ENCODE measurements around the gene GRIK5.
"Not testable (repeated sequence)": the region's sequence is repeated elsewhere in the genome, so short reads cannot be mapped to it uniquely, and the experiment has no call there.

The GRIK5 gene

GRCh38 chr19:42048992-42049391, 21.0 kb downstream of the GRIK5 start:
- no peak for DNase-seq (ENCODE audit: low spot score)
- no peaks in the 10 kb centered on the region for H3K36me3 ChIP-seq (ENCODE audit: low read depth)

GRCh38 chr19:42045575-42045974, 24.4 kb downstream of the GRIK5 start:
- Histone ChIP-seq H3K36me3 (ENCODE audit: low read depth) (no peaks in the 10 kb centered on the region), H3K4me3 (ENCODE audit: severe bottlenecking) (no peak overlapping the region), H3K9me3 (ENCODE audit: severe bottlenecking) (no peaks in the 10 kb centered on the region), H3K27me3 (ENCODE audit: insufficient read depth, poor library complexity, severe bottlenecking) (no peaks in the 10 kb centered on the region), H3K4me1 (ENCODE audit: insufficient read depth, poor library complexity, severe bottlenecking) (no peaks in the 10 kb centered on the region), H3K27ac (ENCODE audit: poor library complexity, severe bottlenecking) (no peak overlapping the region)
- ATAC-seq (ENCODE audit: low read depth) (no peak), DNase-seq (ENCODE audit: low spot score) (no peak)
- TF ChIP-seq CTCF (IDR thresholded peaks at IDR 0.05; ENCODE audit: poor library complexity, severe bottlenecking) = no peak

More at GRCh38 chr19:42048992-42049391, 21.0 kb downstream of the GRIK5 start:
- H3K9me3 ChIP-seq (ENCODE audit: severe bottlenecking) = no peaks in the 10 kb centered on the region
- H3K4me3 ChIP-seq (ENCODE audit: severe bottlenecking) = peak overlapping the region; percentile 7
- TF ChIP-seq CTCF (IDR thresholded peaks at IDR 0.05; ENCODE audit: poor library complexity, severe bottlenecking) = no peak
- H3K27ac ChIP-seq (ENCODE audit: poor library complexity, severe bottlenecking) = no peak overlapping the region
- no peaks in the 10 kb centered on the region for H3K27me3 ChIP-seq (ENCODE audit: insufficient read depth, poor library complexity, severe bottlenecking)
- no peak for ATAC-seq (ENCODE audit: low read depth)
- H3K4me1 ChIP-seq (ENCODE audit: insufficient read depth, poor library complexity, severe bottlenecking) = peaks cover 27% of the 10 kb centered on the region

- ATAC-seq (ENCODE audit: low read depth) = no peak
- no peak for DNase-seq (ENCODE audit: low spot score)
These were observed 27.4 kb downstream of the GRIK5 start for GRCh38 chr19:42042455-42043170.

GRCh38 chr19:42040491-42040890, 29.5 kb downstream of the GRIK5 start:
- DNase-seq (ENCODE audit: low spot score); H3K27ac ChIP-seq (ENCODE audit: poor library complexity, severe bottlenecking); H3K4me3 ChIP-seq (ENCODE audit: severe bottlenecking); ATAC-seq (ENCODE audit: low read depth); H3K27me3 ChIP-seq (ENCODE audit: insufficient read depth, poor library complexity, severe bottlenecking); H3K9me3 ChIP-seq (ENCODE audit: severe bottlenecking); H3K4me1 ChIP-seq (ENCODE audit: insufficient read depth, poor library complexity, severe bottlenecking); H3K36me3 ChIP-seq (ENCODE audit: low read depth): not testable (repeated sequence)

More at GRCh38 chr19:42042455-42043170, 27.4 kb downstream of the GRIK5 start:
- Histone ChIP-seq H3K27ac (ENCODE audit: poor library complexity, severe bottlenecking) (no peak overlapping the region), H3K9me3 (ENCODE audit: severe bottlenecking) (no peaks in the 10 kb centered on the region), H3K27me3 (ENCODE audit: insufficient read depth, poor library complexity, severe bottlenecking) (no peaks in the 10 kb centered on the region), H3K4me1 (ENCODE audit: insufficient read depth, poor library complexity, severe bottlenecking) (no peaks in the 10 kb centered on the region), H3K36me3 (ENCODE audit: low read depth) (no peaks in the 10 kb centered on the region), H3K4me3 (ENCODE audit: severe bottlenecking) (no peak overlapping the region)
- TF ChIP-seq CTCF (IDR thresholded peaks at IDR 0.05; ENCODE audit: poor library complexity, severe bottlenecking) = no peak

GRCh38 chr19:42040031-42040430, 30.0 kb downstream of the GRIK5 start:
- ATAC-seq (ENCODE audit: low read depth) (no peak), DNase-seq (ENCODE audit: low spot score) (no peak)
- no peak overlapping the region for H3K27ac ChIP-seq (ENCODE audit: poor library complexity, severe bottlenecking)
- no peaks in the 10 kb centered on the region for H3K9me3 ChIP-seq (ENCODE audit: severe bottlenecking)
- H3K4me1 ChIP-seq (ENCODE audit: insufficient read depth, poor library complexity, severe bottlenecking) = no peaks in the 10 kb centered on the region
- no peak overlapping the region for H3K4me3 ChIP-seq (ENCODE audit: severe bottlenecking)
- no peak for TF ChIP-seq CTCF (IDR thresholded peaks at IDR 0.05; ENCODE audit: poor library complexity, severe bottlenecking)
- H3K27me3 ChIP-seq (ENCODE audit: insufficient read depth, poor library complexity, severe bottlenecking) = no peaks in the 10 kb centered on the region
- no peaks in the 10 kb centered on the region for H3K36me3 ChIP-seq (ENCODE audit: low read depth)
